HEK293 (cell line): Measurements from ENCODE around the gene NMNAT2.

Experiments
- KLF1 ChIP-seq: fragments of 450-650 bp; formaldehyde crosslinking; IDR thresholded peaks from 2 replicates; pipeline ENCODE4 v1.5.1; 2016; ENCODE audit warnings: missing biosample characterization, missing genetic modification characterization
- REPIN1 ChIP-seq: fragments of 450-650 bp; formaldehyde crosslinking; IDR thresholded peaks from 2 replicates; pipeline ENCODE4 v1.5.1; 2017; ENCODE audit warnings: missing biosample characterization, missing genetic modification characterization, low read depth
- TCF7L2 ChIP-seq: IDR thresholded peaks from 2 replicates; pipeline ENCODE4 v1.6.1; 2011; ENCODE audit warnings: low read depth, mild to moderate bottlenecking, inconsistent platforms, low read length, moderate library complexity, borderline replicate concordance
- ZNF416 ChIP-seq: fragments of 450-650 bp; formaldehyde crosslinking; IDR thresholded peaks from 2 replicates; pipeline ENCODE4 v1.5.1; 2016; ENCODE audit warnings: missing biosample characterization, missing genetic modification characterization
- ZNF747 ChIP-seq: fragments of 450-650 bp; formaldehyde crosslinking; IDR thresholded peaks from 2 replicates; pipeline ENCODE4 v1.5.1; 2016; ENCODE audit warnings: missing biosample characterization, missing genetic modification characterization
- ZNF777 ChIP-seq: fragments of 450-650 bp; formaldehyde crosslinking; IDR thresholded peaks from 2 replicates; pipeline ENCODE4 v1.5.1; 2017; ENCODE audit warnings: missing biosample characterization, missing genetic modification characterization, borderline replicate concordance
- ZNF785 ChIP-seq: fragments of 450-650 bp; formaldehyde crosslinking; IDR thresholded peaks from 2 replicates; pipeline ENCODE4 v1.5.1; 2016; ENCODE audit warnings: missing biosample characterization, missing genetic modification characterization
- TF ChIP-seq, protein P1 (sequence below): fragments of 450-650 bp; formaldehyde crosslinking; IDR thresholded peaks from 2 replicates; pipeline ENCODE4 v1.5.1; 2016; ENCODE audit warnings: missing biosample characterization, missing genetic modification characterization

DNA sequence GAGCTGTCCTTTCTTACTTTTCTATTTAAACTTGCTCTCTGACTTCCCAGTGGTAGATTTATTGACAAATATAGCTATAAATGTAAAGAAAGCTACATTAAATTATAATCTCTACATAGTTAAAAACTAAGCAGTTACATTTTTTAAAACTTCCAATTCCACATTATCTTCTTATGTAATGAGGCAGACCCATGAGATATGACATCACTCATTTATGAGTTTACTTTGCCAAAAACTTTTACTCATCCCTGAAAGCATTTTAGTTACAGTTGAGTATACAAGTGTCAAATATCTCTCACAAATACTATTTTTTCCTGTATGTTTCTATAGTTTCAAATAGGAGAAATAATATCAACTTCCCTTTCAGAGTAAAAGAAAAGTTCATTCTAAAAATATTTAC, 3.8 kb downstream of the NMNAT2 start:
- TF ChIP-seq KLF1 (tag by site-specific recombination) (no peak), ZNF777 (tag by site-specific recombination) (no peak), ZNF785 (tag by site-specific recombination) (no peak), ZNF747 (no peak), REPIN1 (tag by site-specific recombination) (no peak), ZNF416 (tag by site-specific recombination) (no peak), TCF7L2 (no peak)
- TF ChIP-seq, protein P1, sequence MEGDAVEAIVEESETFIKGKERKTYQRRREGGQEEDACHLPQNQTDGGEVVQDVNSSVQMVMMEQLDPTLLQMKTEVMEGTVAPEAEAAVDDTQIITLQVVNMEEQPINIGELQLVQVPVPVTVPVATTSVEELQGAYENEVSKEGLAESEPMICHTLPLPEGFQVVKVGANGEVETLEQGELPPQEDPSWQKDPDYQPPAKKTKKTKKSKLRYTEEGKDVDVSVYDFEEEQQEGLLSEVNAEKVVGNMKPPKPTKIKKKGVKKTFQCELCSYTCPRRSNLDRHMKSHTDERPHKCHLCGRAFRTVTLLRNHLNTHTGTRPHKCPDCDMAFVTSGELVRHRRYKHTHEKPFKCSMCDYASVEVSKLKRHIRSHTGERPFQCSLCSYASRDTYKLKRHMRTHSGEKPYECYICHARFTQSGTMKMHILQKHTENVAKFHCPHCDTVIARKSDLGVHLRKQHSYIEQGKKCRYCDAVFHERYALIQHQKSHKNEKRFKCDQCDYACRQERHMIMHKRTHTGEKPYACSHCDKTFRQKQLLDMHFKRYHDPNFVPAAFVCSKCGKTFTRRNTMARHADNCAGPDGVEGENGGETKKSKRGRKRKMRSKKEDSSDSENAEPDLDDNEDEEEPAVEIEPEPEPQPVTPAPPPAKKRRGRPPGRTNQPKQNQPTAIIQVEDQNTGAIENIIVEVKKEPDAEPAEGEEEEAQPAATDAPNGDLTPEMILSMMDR (tag by site-specific recombination), result no peak
